ENCODE measurements around the gene GAS5. TPM values are rescaled to one million over a fixed set of nuclear protein-coding genes. Genes with fewer than 3 reads are reported as not detected.
"Not testable (repeated sequence)": the region's sequence is repeated elsewhere in the genome, so short reads cannot be mapped to it uniquely, and the experiment has no call there.

GAS5 gene
- total RNA-seq, 1 experiment from 2014 or later: 798 TPM

GRCh38 chr1:173859547-173859946, 8.2 kb downstream of the GAS5 start:
- ATAC-seq; H3K9ac ChIP-seq (ENCODE audit: low read length); BruUV-seq (replicated peaks); RAD21 ChIA-PET (ENCODE audit: low non-redundant PET in 1 of 2, low total read pairs in 2 of 2, uncharacterized antibody in 2 of 2, unreplicated experiment in 2 of 2); H3K27ac ChIP-seq (ENCODE audit: low read depth, low read length); H3K9me2 ChIP-seq (ENCODE audit: insufficient read depth); intact Hi-C loops (cut with micrococcal nuclease); H3K9me3 ChIP-seq (ENCODE audit: control insufficient read depth in 1 of 2, insufficient read depth in 1 of 2, low read depth in 1 of 2, low read length in 2 of 2); H3K4me2 ChIP-seq (ENCODE audit: low read length); H3K4me3 ChIP-seq (replicated peaks in 1 of 2; ENCODE audit: low read depth in 1 of 2, low read length in 2 of 2); H2AFZ ChIP-seq (ENCODE audit: low read depth, low read length, poor library complexity, severe bottlenecking); H3K79me2 ChIP-seq (ENCODE audit: insufficient read depth, low read length); CTCF ChIA-PET; H3K27me3 ChIP-seq (ENCODE audit: insufficient read depth, low read length); DNase-seq (ENCODE audit: low read depth, low spot score): not testable (repeated sequence)
- Histone ChIP-seq H3K36me3 (ENCODE audit: control insufficient read depth in 1 of 2, insufficient read depth in 2 of 2, low read length in 2 of 2) (peaks cover 15 to 20% of the 10 kb centered on the region in 2 experiments), H3K4me1 (ENCODE audit: control insufficient read depth in 1 of 2, insufficient read depth in 2 of 2, low read length in 2 of 2) (peaks cover 0 to 11% of the 10 kb centered on the region in 2 experiments; a peak in 1 of 4 replicates), H4K20me1 (ENCODE audit: insufficient read depth) (peaks cover 18% of the 10 kb centered on the region)
- POLR2A ChIA-PET: interaction anchor here (1.6 to 2.0 kb wide), 2 partner anchors 9 to 13 kb away, joined by 4 to 9 read pairs; partner anchors contain the start of gene ZBTB37

GRCh38 chr1:173857363-173857917, 10.3 kb downstream of the GAS5 start:
- ChIA-PET RAD21 (ENCODE audit: low non-redundant PET in 1 of 2, low total read pairs in 2 of 2, uncharacterized antibody in 2 of 2, unreplicated experiment in 2 of 2) (no interaction called here), POLR2A (interaction anchor here (0.7 to 1.6 kb wide), 2 partner anchors 10 to 11 kb away, joined by 3 to 6 read pairs; partner anchors contain the start of genes GAS5 and ZBTB37), CTCF (no interaction called here)
- Histone ChIP-seq H3K27ac (ENCODE audit: low read depth, low read length) (no peak overlapping the region), H3K9me2 (ENCODE audit: insufficient read depth) (no peaks in the 10 kb centered on the region), H3K4me3 (replicated peaks in 1 of 2; ENCODE audit: low read depth in 1 of 2, low read length in 2 of 2) (no peak overlapping the region), H3K36me3 (ENCODE audit: control insufficient read depth in 1 of 2, insufficient read depth in 2 of 2, low read length in 2 of 2) (peaks cover 3 to 14% of the 10 kb centered on the region in 2 experiments; a peak in 2 of 4 replicates), H3K9me3 (ENCODE audit: control insufficient read depth in 1 of 2, insufficient read depth in 1 of 2, low read depth in 1 of 2, low read length in 2 of 2) (no peaks in the 10 kb centered on the region), H3K4me1 (ENCODE audit: control insufficient read depth in 1 of 2, insufficient read depth in 2 of 2, low read length in 2 of 2) (no peaks in the 10 kb centered on the region), H3K27me3 (ENCODE audit: insufficient read depth, low read length) (no peaks in the 10 kb centered on the region), H3K4me2 (ENCODE audit: low read length) (no peak overlapping the region), H4K20me1 (ENCODE audit: insufficient read depth) (no peaks in the 10 kb centered on the region; the same call in 1 of the 2 replicates), H2AFZ (ENCODE audit: low read depth, low read length, poor library complexity, severe bottlenecking) (no peak overlapping the region), H3K79me2 (ENCODE audit: insufficient read depth, low read length) (no peaks in the 10 kb centered on the region), H3K9ac (ENCODE audit: low read length) (no peak overlapping the region)
- no peak for TF ChIP-seq POLR2A (IDR thresholded peaks at IDR 0.05; ENCODE audit: borderline replicate concordance, extremely low read depth, insufficient read depth, insufficient read length)
- no peak for TF ChIP-seq ELF1 (IDR thresholded peaks at IDR 0.05; ENCODE audit: borderline replicate concordance, low read depth)
- TF ChIP-seq CTCF (IDR thresholded peaks at IDR 0.05 in 2 of 3, conservative IDR thresholded peaks at IDR 0.05 in 1 of 3; ENCODE audit: borderline replicate concordance in 1 of 3, insufficient read depth in 1 of 3, low read depth in 2 of 3, low read length in 2 of 3): no peak
- no peak for TF ChIP-seq FOSL1 (IDR thresholded peaks at IDR 0.05; ENCODE audit: low read depth)
- no peak for TF ChIP-seq RAD21 (IDR thresholded peaks at IDR 0.05; ENCODE audit: low read depth)
- no peak for TF ChIP-seq ZFX (IDR thresholded peaks at IDR 0.05)
- no peak for TF ChIP-seq ATF3 (IDR thresholded peaks at IDR 0.05)
- no peak for TF ChIP-seq SIN3A (IDR thresholded peaks at IDR 0.05; ENCODE audit: low read depth)
- no peak for TF ChIP-seq EZH2phosphoT487 (IDR thresholded peaks at IDR 0.05; ENCODE audit: borderline replicate concordance)
- TF ChIP-seq TCF7L2 (IDR thresholded peaks at IDR 0.05; ENCODE audit: borderline replicate concordance, extremely low read depth, insufficient read depth, insufficient read length): no peak
- no TSS peak for BruUV-seq (replicated peaks)
- DNase-seq (ENCODE audit: low read depth, low spot score) (no peak), ATAC-seq (no peak)
- intact Hi-C loops (cut with micrococcal nuclease): no loop called here

All from HCT116 (cell line).